ENCODE measurements around the gene LRRTM3. TPM values are rescaled to one million over a fixed set of nuclear protein-coding genes. Genes with fewer than 3 reads are reported as not detected.

The LRRTM3 gene
- total and polyA plus RNA-seq, 7 donors: 0.09 to 0.16 (median 0.14) TPM; not detected in 4

DNA sequence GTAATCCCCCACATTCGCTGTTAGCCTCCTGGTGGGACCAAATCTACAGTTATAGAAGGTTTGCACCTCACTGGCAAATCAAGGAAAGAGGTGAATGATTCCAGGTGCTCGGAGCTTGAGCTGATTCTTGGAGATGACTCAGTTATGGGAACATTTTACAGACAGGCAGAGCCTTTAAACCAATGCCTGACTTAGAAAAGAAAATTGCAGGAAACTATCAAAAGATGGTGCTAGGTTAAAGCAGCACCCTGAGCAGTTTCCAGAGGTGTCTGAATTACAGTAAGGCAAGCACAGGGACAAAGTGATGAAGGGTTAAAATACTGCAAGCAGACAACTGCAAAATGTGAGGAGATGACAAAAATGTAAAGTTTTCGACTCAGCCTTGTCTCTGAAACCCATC, 2.9 kb downstream of the LRRTM3 start:
- Histone ChIP-seq H3K36me3 (no peaks in the 10 kb centered on the region), H3K27ac (no peak overlapping the region), H3K4me1 (peaks cover 0 to 21% (median 13%) of the 10 kb centered on the region in 4 donors), H3K27me3 (peaks cover 0 to 42% (median 0%) of the 10 kb centered on the region in 3 donors), H3K9me3 (no peaks in the 10 kb centered on the region), H3K4me3 (no peak overlapping the region)
- TF ChIP-seq POLR2A (IDR thresholded peaks at IDR 0.05): no peak
- no peak for TF ChIP-seq EP300 (IDR thresholded peaks at IDR 0.05)
- TF ChIP-seq CTCF (IDR thresholded peaks at IDR 0.05): no peak
- no peak for TF ChIP-seq POLR2AphosphoS5 (IDR thresholded peaks at IDR 0.05)
- WGBS, 2 donors: 54 to 55% methylated on average over 3 of the region's 3 CpGs
- intact Hi-C loops (cut with DNase I): no loop called here
- DNase-seq: no peak

GRCh38 chr10:66929375-66929774, 3.5 kb downstream of the LRRTM3 start:
- no peak for DNase-seq
- 32 to 66% methylated on average over 5 of the region's 5 CpGs for WGBS, 2 donors
- intact Hi-C loops (cut with DNase I): no loop called here

DNA sequence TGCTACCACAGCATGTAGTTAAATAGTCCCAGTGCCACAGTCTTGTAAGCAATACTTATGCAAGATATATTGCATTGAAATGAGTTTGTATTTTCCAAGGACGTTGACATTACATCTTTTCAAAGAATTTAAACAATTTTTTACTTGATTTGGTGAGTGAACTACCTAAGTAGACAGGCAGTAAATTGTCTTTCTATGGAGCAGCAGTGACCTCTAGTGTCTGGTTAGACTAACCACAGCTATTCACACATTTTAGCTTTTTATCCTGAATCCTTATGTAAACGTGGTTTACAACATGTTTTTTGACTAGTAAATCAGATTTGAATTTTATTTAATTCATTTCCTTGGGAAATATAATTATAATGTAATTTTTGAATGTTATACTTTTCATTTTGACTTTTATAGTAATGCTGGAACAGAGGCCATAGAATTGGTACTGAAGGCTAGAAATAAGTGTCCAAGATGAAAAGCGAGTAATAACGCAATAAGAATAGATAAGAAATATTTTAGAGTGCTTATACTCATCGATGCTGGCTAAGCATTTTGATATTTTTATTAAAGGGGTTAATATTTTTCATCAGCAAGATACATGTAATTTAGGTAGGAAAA, 5.6 kb downstream of the LRRTM3 start:
- no peak for DNase-seq
- intact Hi-C loops (cut with DNase I): no loop called here
- peaks cover 0 to 12% (median 3%) of the 10 kb centered on the region in 4 donors for H3K4me1 ChIP-seq
- H3K4me3 ChIP-seq: no peak overlapping the region
- H3K36me3 ChIP-seq: no peaks in the 10 kb centered on the region
- H3K27ac ChIP-seq: no peak overlapping the region
- TF ChIP-seq POLR2AphosphoS5 (IDR thresholded peaks at IDR 0.05): no peak
- no peak for TF ChIP-seq EP300 (IDR thresholded peaks at IDR 0.05)
- peak; percentile 26 to 75 (median 58) for TF ChIP-seq CTCF (IDR thresholded peaks at IDR 0.05)
- peaks cover 0 to 42% (median 0%) of the 10 kb centered on the region in 3 donors for H3K27me3 ChIP-seq
- 32 to 35% methylated on average over 5 of the region's 5 CpGs for WGBS, 2 donors
- H3K9me3 ChIP-seq: no peaks in the 10 kb centered on the region

More at GRCh38 chr10:66929375-66929774, 3.5 kb downstream of the LRRTM3 start:
- Histone ChIP-seq H3K4me3 (no peak overlapping the region), H3K9me3 (no peaks in the 10 kb centered on the region), H3K36me3 (no peaks in the 10 kb centered on the region), H3K27me3 (peaks cover 0 to 42% (median 0%) of the 10 kb centered on the region in 3 donors), H3K4me1 (peaks cover 0 to 21% (median 13%) of the 10 kb centered on the region in 4 donors), H3K27ac (no peak overlapping the region)
- TF ChIP-seq EP300 (IDR thresholded peaks at IDR 0.05) (no peak), CTCF (IDR thresholded peaks at IDR 0.05) (no peak), POLR2AphosphoS5 (IDR thresholded peaks at IDR 0.05) (no peak), POLR2A (IDR thresholded peaks at IDR 0.05) (no peak)

DNA sequence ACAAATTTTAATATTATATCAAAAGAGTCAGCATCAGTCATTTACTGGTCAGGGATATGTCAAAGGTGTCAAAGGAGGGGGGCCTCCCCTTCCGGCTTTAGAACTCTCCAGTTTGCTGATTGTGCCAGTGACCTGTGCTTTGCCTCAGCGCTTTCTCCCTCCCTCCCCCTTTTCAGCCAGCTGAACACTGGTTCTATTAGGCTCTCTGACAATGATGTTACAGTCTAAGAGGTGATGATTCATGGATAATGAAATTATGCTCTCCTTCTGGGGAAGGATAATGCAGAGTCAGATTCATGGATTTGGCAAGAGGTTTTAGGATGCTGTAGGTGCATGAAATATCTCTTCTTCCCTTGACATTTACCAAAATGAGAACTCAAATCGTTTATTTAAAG, 6.1 kb downstream of the LRRTM3 start:
- H3K27me3 ChIP-seq: peaks cover 0 to 39% (median 0%) of the 10 kb centered on the region in 3 donors
- peaks cover 0 to 11% (median 3%) of the 10 kb centered on the region in 4 donors for H3K4me1 ChIP-seq
- no peak overlapping the region for H3K4me3 ChIP-seq
- 64 to 67% methylated on average over 3 of the region's 3 CpGs for WGBS, 2 donors
- no peak overlapping the region for H3K27ac ChIP-seq
- TF ChIP-seq EP300 (IDR thresholded peaks at IDR 0.05): no peak
- no peak for TF ChIP-seq POLR2A (IDR thresholded peaks at IDR 0.05)
- TF ChIP-seq CTCF (IDR thresholded peaks at IDR 0.05): no peak
- TF ChIP-seq POLR2AphosphoS5 (IDR thresholded peaks at IDR 0.05): no peak
- intact Hi-C loops (cut with DNase I): no loop called here
- no peaks in the 10 kb centered on the region for H3K36me3 ChIP-seq
- no peaks in the 10 kb centered on the region for H3K9me3 ChIP-seq
- no peak for DNase-seq

DNA sequence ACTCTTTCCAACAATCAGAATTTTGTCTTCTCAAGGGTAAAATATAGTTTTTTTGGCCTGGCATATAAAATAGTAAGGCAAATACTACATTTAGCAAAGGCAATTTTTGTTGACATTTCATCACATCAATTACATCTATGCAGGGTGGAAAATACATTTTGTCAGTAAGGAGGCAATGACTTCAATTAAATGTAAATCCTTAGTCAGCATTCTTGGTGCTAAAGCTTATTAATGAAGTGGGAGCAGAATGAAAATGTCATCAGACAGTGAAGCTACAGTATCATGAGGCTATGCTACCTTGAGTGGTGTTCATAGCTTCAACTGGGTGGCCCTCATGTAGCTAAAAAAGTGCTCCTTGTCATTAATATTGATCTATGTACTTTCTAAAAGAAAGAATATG, 8.9 kb downstream of the LRRTM3 start:
- Histone ChIP-seq H3K27me3 (peaks cover 0 to 12% (median 0%) of the 10 kb centered on the region in 3 donors), H3K4me1 (no peaks in the 10 kb centered on the region), H3K36me3 (no peaks in the 10 kb centered on the region), H3K27ac (no peak overlapping the region), H3K9me3 (no peaks in the 10 kb centered on the region), H3K4me3 (no peak overlapping the region)
- no peak for DNase-seq
- TF ChIP-seq POLR2AphosphoS5 (IDR thresholded peaks at IDR 0.05) (no peak), POLR2A (IDR thresholded peaks at IDR 0.05) (no peak), CTCF (IDR thresholded peaks at IDR 0.05) (no peak), EP300 (IDR thresholded peaks at IDR 0.05) (no peak)
- intact Hi-C loops (cut with DNase I): no loop called here

Data from sigmoid colon (tissue), 7 donors.